GM15510 (cell line): ENCODE results near the gene CD1D.

Experiments used
- POLR2A ChIP-seq: IDR thresholded peaks from 3 replicates; pipeline ENCODE4 v1.6.1; 2011; ENCODE audit warnings: borderline replicate concordance; ENCODE audit not compliant: insufficient read length; ENCODE audit errors: extremely low read depth

CD1D gene

GRCh38 chr1:158161446-158161845 lies 19.2 kb upstream of the CD1D start:
- no peak for TF ChIP-seq POLR2A

GRCh38 chr1:158163000-158163947 lies 17.4 kb upstream of the CD1D start:
- TF ChIP-seq POLR2A, result no peak

GRCh38 chr1:158169105-158169504 lies 11.6 kb upstream of the CD1D start:
- TF ChIP-seq POLR2A, result no peak

GRCh38 chr1:158176399-158176798 lies 4.3 kb upstream of the CD1D start:
- TF ChIP-seq POLR2A, result no peak

GRCh38 chr1:158177700-158178450 lies 2.8 kb upstream of the CD1D start:
- TF ChIP-seq POLR2A, result no peak

- no peak for TF ChIP-seq POLR2A
Observed at GRCh38 chr1:158179301-158180041, 1.2 kb upstream of the CD1D start.

- no peak for TF ChIP-seq POLR2A
Observed at GRCh38 chr1:158181577-158181922, 855 bp downstream of the CD1D start.

GRCh38 chr1:158185770-158186169 lies 5.1 kb downstream of the CD1D start:
- no peak for TF ChIP-seq POLR2A

GRCh38 chr1:158186180-158186579 lies 5.5 kb downstream of the CD1D start:
- TF ChIP-seq POLR2A, result no peak

GRCh38 chr1:158188611-158189010 lies 7.9 kb downstream of the CD1D start:
- no peak for TF ChIP-seq POLR2A

GRCh38 chr1:158189624-158190023 lies 8.9 kb downstream of the CD1D start:
- TF ChIP-seq POLR2A, result no peak

GRCh38 chr1:158191299-158191698 lies 10.6 kb downstream of the CD1D start:
- TF ChIP-seq POLR2A, result no peak

- TF ChIP-seq POLR2A, result no peak
Observed at GRCh38 chr1:158196461-158196860, 15.8 kb downstream of the CD1D start.

GRCh38 chr1:158199849-158200248 lies 19.2 kb downstream of the CD1D start:
- no peak for TF ChIP-seq POLR2A

- no peak for TF ChIP-seq POLR2A
Observed at GRCh38 chr1:158200527-158200926, 19.8 kb downstream of the CD1D start.
